ENCODE results near the gene HRC.

Gene HRC

GRCh38 chr19:49104229-49104864, 50.8 kb downstream of the HRC start:
- DNase-seq (ENCODE audit: low spot score) (no peak), ATAC-seq (ENCODE audit: low read depth) (no peak)
- no peaks in the 10 kb centered on the region for H3K4me1 ChIP-seq (ENCODE audit: insufficient read depth, poor library complexity, severe bottlenecking)
- H3K9me3 ChIP-seq (ENCODE audit: severe bottlenecking): no peaks in the 10 kb centered on the region
- H3K27ac ChIP-seq (ENCODE audit: poor library complexity, severe bottlenecking): no peak overlapping the region
- TF ChIP-seq CTCF (IDR thresholded peaks at IDR 0.05; ENCODE audit: poor library complexity, severe bottlenecking): no peak
- H3K36me3 ChIP-seq (ENCODE audit: low read depth): peaks cover 86% of the 10 kb centered on the region
- no peaks in the 10 kb centered on the region for H3K27me3 ChIP-seq (ENCODE audit: insufficient read depth, poor library complexity, severe bottlenecking)
- no peak overlapping the region for H3K4me3 ChIP-seq (ENCODE audit: severe bottlenecking)

GRCh38 chr19:49103331-49104085, 51.7 kb downstream of the HRC start:
- DNase-seq (ENCODE audit: low spot score) (no peak), ATAC-seq (ENCODE audit: low read depth) (no peak)
- H3K27me3 ChIP-seq (ENCODE audit: insufficient read depth, poor library complexity, severe bottlenecking): no peaks in the 10 kb centered on the region
- no peak for TF ChIP-seq CTCF (IDR thresholded peaks at IDR 0.05; ENCODE audit: poor library complexity, severe bottlenecking)
- H3K4me3 ChIP-seq (ENCODE audit: severe bottlenecking): no peak overlapping the region
- no peaks in the 10 kb centered on the region for H3K4me1 ChIP-seq (ENCODE audit: insufficient read depth, poor library complexity, severe bottlenecking)
- H3K9me3 ChIP-seq (ENCODE audit: severe bottlenecking): no peaks in the 10 kb centered on the region
- peaks cover 86% of the 10 kb centered on the region for H3K36me3 ChIP-seq (ENCODE audit: low read depth)
- no peak overlapping the region for H3K27ac ChIP-seq (ENCODE audit: poor library complexity, severe bottlenecking)

DNA sequence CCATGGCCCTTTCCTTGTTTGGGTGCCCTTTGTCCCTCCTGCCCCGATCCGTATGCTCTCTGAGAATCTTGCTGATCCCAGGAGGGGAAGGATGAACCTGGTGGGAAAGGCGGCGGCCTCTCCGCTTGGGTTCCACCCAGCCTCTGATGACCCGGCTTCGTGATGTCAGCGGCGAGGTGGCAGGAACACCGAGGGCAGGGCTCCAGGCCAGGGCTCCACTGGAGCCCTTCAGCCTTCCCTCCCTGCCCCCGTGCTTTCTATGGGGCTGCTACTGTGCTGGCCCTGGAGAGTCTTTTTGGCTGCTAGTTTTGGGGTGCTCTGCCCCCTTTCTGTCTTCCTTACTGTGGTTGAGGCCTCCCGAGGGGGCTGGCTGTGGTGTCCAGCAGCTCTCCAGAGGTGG, 52.9 kb downstream of the HRC start:
- H3K4me1 ChIP-seq (ENCODE audit: insufficient read depth, poor library complexity, severe bottlenecking): peaks cover 4% of the 10 kb centered on the region
- no peak for TF ChIP-seq CTCF (IDR thresholded peaks at IDR 0.05; ENCODE audit: poor library complexity, severe bottlenecking)
- no peak for DNase-seq (ENCODE audit: low spot score)
- ATAC-seq (ENCODE audit: low read depth): no peak
- no peaks in the 10 kb centered on the region for H3K9me3 ChIP-seq (ENCODE audit: severe bottlenecking)
- no peak overlapping the region for H3K27ac ChIP-seq (ENCODE audit: poor library complexity, severe bottlenecking)
- H3K36me3 ChIP-seq (ENCODE audit: low read depth): peaks cover 87% of the 10 kb centered on the region
- H3K4me3 ChIP-seq (ENCODE audit: severe bottlenecking): no peak overlapping the region
- no peaks in the 10 kb centered on the region for H3K27me3 ChIP-seq (ENCODE audit: insufficient read depth, poor library complexity, severe bottlenecking)

Data from RWPE2 (cell line).